NCI-H1436 treated with DMSO at 0.1 percent for 48 hours (cell line): ENCODE data around the gene CHCHD6.

Experiments used
- DNase-seq: peaks from one replicate; lab custom pipeline; 2025; lab: John Stamatoyannopoulos, UW

The CHCHD6 gene

DNA sequence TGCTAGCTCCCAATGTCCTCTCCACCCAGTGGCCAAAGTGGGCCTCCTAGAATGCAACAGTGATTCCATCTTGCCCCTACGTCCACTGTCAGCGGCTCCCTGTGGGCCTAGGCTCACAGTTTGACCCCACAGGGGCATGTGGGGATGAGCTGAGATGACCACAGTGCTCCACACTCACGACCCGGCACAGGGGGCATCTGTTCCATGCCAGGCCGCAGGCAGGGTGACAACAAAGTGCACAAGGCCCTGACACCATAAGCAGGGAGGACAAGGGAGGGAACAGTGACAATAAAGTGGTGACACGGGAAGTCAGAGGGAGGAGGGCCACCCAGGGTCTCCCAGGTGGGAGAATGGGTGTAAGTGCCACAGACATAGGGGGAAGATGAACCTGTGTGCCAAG is 273.8 kb downstream of the CHCHD6 start:
- DNase-seq: no peak

DNA sequence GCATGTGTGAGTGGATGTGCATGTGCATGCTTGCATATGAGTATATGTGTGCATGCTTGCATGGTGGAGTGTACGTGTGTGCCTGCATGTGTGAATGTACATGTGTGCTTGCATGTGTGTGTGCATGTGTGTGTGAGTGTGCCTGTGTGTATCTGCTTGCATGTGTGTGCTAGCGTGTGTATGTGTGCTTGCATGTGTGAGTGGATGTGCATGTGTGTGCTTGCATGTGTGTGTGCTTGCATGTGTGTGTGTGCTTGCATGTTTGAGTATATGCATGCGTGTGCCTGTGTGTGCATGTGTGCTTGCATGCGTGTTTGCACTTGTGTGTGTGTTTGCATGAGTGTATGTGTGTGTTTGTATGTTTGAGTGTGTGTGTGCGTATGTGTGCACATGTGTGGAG is 274.3 kb downstream of the CHCHD6 start:
- DNase-seq: no peak

DNA sequence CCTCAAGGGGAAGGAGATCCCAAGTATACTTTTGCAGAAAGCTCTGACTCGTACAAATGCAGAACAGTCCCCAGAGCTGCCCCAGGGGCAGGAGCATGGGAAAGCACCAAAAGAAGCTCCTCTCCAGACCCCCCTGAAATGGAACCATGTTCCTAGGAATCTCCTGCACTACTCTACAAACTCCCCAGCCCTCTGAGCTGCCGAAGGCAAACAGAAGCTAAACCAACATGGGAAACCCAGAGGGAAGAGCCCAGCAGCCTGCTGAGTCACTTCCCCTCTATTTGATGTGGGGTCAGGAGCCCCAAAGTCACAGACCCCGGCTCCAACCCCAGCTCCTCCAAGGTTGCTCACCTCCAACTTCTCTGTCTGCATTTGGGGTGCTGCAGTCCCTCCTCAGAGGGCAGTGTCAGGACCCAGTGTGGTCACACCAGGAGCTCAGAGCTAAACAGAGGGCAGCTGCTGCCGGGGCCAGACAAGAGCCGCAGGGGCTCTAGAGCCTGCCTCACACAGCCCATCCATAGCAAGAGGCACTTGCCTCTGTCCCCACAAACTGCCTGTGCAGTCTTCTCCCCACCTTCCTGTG is 275.1 kb downstream of the CHCHD6 start:
- DNase-seq: no peak

GRCh38 chr3:126980266-126980811 is 276.3 kb downstream of the CHCHD6 start:
- DNase-seq: no peak

DNA sequence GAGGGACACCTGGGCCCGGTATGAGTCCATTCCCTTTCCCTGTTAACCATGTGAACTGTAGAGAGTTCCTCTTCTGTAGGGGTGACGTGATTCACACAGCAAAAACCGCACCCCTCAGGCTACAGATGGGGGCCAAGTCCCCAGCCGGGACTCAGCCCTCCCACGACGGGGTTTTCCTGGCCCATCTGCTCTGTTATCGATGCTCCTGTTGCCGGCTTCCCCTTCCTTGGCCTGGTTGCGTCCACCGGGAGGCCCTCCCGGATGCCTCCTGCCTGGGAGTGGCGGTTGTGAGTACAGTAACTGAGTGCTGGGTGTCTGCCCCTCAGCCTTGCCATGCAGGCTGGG is 278.1 kb downstream of the CHCHD6 start:
- no peak for DNase-seq

DNA sequence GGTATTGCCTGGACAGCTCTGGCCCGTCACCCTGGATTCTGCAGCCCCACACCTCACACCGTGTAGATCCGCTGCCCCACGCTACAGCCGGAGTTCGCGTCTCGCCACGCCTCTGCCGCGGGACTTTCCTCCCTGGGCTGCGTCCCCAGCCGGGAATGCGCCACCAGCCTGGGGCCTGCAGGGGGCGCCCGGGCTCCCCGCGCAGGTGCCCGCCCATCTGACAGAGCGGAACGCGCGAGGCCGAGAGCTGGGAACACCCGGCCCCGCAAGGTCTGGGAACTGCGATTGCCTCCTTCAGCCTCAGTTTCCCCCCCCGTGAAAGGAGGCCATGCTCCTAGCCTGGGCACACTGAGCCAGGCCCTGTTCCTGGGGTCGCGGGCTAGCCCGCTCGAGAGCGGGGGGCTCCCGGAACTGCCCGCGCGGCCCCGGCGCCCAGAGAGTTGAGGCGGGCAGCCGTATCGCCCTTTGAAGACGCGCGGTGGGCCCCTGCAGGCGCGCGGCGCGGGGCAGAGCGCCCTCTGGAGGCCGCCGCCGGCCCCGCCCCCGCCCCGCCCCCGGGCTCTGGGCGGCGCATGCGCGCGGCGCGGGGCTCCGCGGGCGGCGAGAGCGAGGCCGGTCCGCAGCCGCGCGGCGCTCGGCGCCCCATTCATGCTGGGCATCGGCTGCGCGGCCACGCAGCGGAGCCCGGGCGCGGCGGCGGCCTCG is 278.6 kb downstream of the CHCHD6 start, which contains the start of gene PLXNA1:
TSS of gene PLXNA1 (plus strand) at position 645 of the 705 bp plus-strand sequence. CDS start 5,479 bp downstream, outside the sequence.
- peak; percentile 44 for DNase-seq

GRCh38 chr3:126983276-126983652 is 279.2 kb downstream of the CHCHD6 start:
- no peak for DNase-seq

GRCh38 chr3:126983653-126984390 is 279.8 kb downstream of the CHCHD6 start:
- no peak for DNase-seq

- DNase-seq: no peak
Observed at GRCh38 chr3:126984391-126985131, 280.5 kb downstream of the CHCHD6 start.

DNA sequence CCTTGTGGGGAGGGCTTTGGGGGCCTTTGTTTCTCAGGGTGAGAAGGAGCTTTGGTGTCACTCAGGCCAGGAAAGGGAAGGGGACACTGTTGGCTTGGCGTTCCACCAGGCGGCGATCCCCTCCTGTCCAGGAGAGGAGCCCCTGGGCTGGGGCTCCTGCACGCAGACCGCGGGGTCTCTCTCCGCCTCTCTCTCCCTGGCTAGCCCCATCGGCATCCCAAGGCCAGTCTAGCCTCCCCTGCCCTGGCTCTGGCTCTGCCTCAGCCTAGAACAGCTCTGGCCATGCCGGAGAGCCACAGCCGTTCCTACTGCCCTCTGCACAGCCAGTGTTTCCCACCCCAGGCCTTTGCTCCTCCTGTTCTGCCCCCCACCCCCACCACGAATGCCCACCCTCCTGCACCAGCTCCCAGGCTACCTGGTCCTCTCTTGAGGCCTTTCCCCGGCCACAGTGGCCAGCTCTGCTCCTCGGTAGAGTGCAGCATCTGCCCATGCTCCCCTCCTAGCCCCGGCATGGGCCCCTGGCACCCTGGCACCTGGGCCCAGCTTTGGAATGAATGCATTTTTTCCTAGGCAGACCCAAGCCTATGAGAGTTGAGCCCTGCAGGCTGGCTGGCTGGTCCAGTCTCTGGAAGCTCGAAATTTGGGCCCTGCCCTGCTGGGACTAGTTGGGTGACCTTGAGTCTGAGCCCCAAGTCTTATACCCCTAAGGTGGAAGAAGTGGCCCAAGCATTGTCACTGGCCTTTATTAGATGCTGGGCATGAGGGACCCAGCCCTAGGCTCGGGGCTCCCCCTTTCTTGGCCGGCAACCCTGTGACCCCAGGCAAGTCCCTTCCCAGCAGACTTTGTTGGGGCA is 281.3 kb downstream of the CHCHD6 start:
- no peak for DNase-seq

DNA sequence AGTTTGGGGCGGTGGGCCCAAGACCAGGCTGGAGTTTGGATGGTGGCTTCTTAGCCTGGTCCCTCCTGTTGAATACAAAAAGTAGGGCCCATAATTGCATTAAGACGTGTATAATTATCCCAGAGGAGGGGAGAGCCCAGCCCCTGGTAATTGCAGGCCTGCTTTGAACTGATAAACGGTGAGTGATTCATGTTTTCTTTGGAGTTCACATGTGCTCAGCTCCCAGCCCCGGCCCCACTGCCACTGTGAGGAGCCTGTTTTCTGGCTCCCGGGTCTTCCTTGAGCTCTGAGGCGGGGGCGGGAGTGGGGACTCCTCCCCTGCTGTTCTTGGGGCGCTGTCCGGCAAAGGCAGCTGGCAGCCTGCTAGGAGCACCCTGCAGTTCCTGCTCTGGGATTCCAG is 282.0 kb downstream of the CHCHD6 start:
- DNase-seq: peak; percentile 33

GRCh38 chr3:126987129-126987528 is 283.1 kb downstream of the CHCHD6 start:
- DNase-seq: no peak

- no peak for DNase-seq
Observed at GRCh38 chr3:126987596-126987995, 283.6 kb downstream of the CHCHD6 start.

- no peak for DNase-seq
Observed at GRCh38 chr3:126988451-126989021, 284.5 kb downstream of the CHCHD6 start.

- no peak for DNase-seq
Observed at GRCh38 chr3:126989316-126990023, 285.4 kb downstream of the CHCHD6 start.

DNA sequence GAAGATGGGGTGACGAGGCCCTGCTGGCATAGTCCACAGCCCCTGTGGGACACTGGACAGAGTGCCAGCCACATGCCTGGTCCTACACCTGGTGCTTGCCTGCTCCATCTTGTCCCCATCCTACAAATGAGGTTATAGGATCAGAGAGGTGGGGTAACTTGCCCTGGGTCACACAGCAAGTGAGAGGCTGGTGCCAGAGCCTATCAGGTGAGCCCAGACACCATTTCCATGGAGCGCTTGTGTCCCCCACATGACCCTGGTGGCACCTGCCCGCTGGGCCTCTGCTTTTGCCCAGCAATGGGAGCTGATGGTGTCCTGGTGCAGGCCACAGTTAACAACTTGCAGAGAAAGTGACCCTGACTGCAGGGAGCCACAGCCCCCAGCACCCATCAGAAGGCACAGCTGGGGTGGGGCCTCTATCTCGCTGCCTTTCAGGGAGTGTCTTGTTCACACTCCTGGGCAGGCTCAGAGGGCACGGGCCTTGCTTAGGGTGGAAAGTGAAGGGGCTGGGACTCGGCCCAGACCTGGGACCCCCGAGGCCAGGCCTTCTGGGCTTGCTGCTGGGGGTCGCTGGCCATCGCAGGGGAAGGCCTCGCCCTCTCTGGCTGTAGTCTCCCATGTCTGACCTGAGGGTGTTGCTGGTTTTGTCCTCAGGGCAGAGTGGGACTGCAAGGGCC is 286.1 kb downstream of the CHCHD6 start:
- DNase-seq: no peak

GRCh38 chr3:126990890-126991289 is 286.9 kb downstream of the CHCHD6 start:
- no peak for DNase-seq

GRCh38 chr3:126991366-126992200 is 287.5 kb downstream of the CHCHD6 start:
- no peak for DNase-seq

DNA sequence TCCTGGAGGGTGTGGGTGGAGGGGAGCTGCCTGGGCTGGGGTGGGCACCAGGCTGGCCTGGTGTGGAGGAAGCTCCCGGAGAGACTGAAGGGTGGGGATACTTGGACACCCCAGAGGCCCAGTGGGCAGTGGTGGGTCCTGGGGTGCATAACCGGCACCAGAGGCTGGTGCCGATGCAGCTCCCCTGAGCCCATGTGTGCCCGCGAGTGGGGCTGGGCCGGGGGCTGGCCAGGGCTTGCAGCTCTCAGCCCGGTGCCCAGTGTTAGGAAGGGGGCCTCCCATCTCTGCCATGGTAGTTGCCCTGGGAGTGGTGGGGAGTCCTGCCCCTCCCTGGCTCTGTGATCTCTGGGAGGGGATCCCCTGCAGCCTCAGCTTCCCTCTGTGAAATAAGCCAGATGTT is 288.2 kb downstream of the CHCHD6 start:
- no peak for DNase-seq
